ENCODE results near the gene MLYCD.
A peak's percentile ranks its signal among the peaks of the same experiment; 100 is the strongest.

- TF ChIP-seq CTCF (IDR thresholded peaks at IDR 0.05) (peak; percentile 92 to 100 (median 97)), POLR2A (IDR thresholded peaks at IDR 0.05) (no peak)
Measured at GRCh38 chr16:83926726-83927397, 27.9 kb downstream of the MLYCD start.

All from right lobe of liver (tissue), 4 donors.